ENCODE data around the gene AMH.
"Not testable (repeated sequence)": the region's sequence is repeated elsewhere in the genome, so short reads cannot be mapped to it uniquely, and the experiment has no call there.

AMH gene

DNA sequence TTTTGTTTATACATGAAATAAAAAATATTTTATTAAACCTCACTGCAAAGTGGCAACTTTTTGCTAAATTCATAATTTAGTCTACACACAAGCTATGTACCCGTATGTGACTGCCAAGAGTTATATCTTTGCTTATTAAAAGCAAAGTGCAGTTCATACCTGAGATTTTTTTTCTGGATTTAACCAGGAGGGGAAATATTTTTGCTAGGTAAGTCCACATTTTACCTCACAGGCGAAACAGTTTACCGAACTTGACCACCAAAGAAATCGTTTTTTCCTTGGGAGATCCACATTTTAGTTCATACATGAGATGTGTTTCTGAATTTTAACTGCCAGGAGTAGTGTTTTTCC is 19.3 kb downstream of the AMH start:
- in situ Hi-C loops (cut with MboI; ENCODE audit: low sequenced_read_pairs) = no loop called here

DNA sequence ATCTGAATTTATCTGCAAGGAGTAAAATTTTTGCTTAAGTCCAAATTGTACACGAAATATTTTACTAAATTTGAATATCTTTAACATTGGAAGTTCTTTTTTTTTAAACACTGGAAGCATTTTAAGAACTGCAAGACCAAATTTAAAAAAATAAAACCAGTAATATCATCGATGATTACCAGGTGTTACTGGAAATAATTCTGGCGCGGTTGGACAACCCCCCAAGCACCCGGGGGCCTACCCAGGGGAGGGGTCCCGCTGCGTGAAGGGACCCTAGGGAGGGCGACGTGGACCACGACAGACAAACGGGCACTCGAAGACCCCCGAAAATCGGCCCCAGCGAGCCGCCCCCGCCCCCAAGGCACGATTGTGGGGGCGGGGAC is 19.7 kb downstream of the AMH start:
- in situ Hi-C loops (cut with MboI; ENCODE audit: low sequenced_read_pairs) = no loop called here

DNA sequence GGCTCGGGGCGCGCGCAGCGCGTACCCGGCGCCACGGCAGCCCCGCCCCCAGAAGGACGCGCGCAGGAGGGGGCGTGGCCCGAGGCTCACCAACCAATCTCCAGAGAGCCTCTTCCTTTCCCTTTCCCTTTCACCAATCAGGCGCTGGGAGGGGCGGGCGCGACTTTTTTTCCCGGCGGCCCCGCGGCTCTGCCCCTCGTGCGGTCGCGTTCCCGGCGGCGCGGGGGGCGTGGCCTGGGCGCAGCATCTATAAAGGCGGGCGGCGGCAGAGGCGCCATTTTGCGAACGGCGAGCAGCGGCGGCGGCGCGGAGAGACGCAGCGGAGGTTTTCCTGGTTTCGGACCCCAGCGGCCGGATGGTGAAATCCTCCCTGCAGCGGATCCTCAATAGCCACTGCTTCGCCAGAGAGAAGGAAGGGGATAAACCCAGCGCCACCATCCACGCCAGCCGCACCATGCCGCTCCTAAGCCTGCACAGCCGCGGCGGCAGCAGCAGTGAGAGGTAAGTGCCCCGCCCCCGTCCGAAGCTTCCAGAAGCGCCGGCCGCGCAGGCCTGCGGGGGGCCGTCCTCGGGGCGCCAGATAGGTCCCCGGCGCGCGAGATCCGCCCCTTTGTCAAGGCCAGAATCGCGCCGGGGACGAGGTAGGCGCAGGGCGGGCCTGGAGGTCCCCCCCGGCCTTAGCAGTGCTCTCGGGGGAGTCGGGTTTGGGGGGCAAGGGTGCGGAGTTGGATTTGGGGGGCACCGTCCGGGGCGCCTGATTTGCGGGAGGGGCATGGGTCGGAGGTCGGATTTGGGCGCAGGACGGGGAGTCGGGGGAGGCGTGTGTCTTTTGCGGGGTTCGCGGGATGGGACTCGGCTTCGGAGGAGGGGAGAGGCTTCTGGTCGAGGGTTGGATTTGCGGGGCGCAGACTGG is 20.4 kb downstream of the AMH start:
- in situ Hi-C loops (cut with MboI; ENCODE audit: low sequenced_read_pairs) = no loop called here

- in situ Hi-C loops (cut with MboI; ENCODE audit: low sequenced_read_pairs) = no loop called here
These were observed 21.0 kb downstream of the AMH start for GRCh38 chr19:2270157-2270422.

- in situ Hi-C loops (cut with MboI; ENCODE audit: low sequenced_read_pairs) = no loop called here
These were observed 21.5 kb downstream of the AMH start for GRCh38 chr19:2270423-2271233.

DNA sequence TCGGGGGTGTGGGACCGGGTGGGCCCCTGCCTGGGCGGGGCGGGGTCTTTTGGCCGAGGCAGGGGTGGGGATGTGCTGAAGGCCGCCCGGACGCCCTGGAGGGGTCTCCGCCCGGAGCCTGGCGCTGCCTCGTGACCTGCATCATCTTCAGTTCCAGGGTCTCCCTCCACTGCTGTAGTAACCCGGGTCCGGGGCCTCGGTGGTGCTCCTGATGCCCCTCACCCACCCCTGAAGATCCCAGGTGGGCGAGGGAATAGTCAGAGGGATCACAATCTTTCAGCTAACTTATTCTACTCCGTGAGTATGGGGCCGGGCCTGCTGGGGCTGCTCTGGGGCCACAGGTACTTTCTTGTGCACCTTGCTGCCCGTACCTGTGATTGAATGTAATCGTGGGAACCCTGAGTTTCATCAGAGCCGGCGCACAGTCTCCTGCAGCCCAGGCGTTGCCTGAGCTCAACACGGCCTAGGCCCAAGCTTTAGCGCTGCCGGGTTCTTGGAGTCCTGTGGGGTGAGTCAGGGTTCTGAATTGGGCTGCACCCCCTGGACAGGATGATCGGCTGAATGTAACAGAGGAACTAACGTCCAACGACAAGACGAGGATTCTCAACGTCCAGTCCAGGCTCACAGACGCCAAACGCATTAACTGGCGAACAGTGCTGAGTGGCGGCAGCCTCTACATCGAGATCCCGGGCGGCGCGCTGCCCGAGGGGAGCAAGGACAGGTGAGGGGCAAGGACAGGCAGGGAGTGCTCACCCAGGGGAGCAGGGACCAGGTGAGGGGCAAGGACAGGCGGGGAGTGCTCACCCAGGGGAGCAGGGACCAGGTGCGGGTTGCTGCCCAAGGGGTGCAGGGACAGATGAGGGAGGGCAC is 22.3 kb downstream of the AMH start:
- in situ Hi-C loops (cut with MboI; ENCODE audit: low sequenced_read_pairs) = no loop called here

DNA sequence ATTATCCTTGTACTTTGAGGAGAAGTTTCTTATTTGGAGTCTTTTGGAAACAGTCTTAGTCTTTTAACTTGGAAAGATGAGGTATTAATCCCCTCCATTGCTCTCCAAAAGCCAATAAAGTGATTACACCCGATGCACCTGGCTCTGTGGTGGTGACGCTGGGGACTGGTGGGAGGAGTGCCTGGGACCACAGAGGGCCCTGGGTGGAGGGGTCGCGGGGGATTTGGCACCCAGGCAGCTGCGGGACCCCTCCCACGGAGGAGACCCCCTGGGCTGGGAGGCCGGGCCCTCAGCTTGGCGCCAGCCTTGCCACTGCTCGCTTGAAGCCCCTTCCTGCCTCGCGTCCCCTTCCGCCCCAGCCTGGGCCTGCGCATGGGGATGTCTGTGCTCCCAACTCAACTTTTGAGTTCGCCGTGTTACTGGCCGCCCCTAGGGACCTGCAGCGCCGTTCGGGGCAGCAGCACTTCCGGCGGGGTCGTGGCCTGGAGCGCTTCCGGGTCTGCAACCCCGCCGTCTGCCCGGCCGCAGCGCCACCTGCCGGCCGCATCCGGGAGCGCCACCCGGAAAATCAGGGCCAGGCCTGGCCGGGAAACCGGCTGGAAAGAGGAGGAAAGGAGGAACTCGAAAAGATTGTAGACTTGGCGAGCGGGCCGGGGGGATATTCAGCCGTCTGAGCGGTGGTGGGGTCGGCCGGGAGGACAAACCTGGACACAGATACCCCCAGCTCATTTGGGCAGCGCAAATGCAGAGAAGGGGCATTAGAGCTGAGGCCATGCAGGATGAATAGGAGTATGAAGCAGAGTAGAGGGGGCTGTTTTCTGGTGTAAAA is 24.4 kb downstream of the AMH start:
- in situ Hi-C loops (cut with MboI; ENCODE audit: low sequenced_read_pairs) = no loop called here

GRCh38 chr19:2274185-2274711 is 25.1 kb downstream of the AMH start:
- in situ Hi-C loops (cut with MboI; ENCODE audit: low sequenced_read_pairs) = no loop called here

- in situ Hi-C loops (cut with MboI; ENCODE audit: low sequenced_read_pairs) = no loop called here
These were observed 25.9 kb downstream of the AMH start for GRCh38 chr19:2274931-2275535.

GRCh38 chr19:2275588-2276428 is 26.7 kb downstream of the AMH start:
- in situ Hi-C loops (cut with MboI; ENCODE audit: low sequenced_read_pairs) = no loop called here

DNA sequence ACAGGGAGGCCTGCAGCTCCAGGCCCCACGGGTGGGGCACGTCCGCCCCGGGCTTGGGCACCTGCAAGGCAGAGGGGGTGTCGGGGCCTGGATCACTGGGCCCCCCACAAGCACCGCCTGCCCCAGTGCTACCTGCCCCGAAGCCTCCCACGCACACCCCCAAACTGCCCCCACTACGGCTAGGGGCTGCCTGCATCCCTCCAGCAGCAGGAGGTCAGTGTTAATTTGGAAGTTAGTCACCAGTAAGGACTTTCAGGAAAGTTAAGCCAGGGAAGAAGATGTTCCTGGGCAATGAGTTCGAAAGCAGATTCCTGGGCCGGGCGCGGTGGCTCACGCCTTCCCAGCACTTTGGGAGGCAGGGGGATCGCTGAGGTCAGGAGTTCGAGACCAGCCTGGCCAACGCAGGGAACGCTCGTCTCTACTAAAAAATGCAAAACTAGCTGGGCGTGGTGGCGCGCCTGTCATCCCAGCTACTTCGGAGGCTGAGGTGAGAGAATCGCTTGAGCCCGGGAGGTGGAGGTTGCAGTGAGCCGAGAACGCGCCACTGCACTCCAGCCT is 27.4 kb downstream of the AMH start:
- in situ Hi-C loops (cut with MboI; ENCODE audit: low sequenced_read_pairs) = no loop called here

DNA sequence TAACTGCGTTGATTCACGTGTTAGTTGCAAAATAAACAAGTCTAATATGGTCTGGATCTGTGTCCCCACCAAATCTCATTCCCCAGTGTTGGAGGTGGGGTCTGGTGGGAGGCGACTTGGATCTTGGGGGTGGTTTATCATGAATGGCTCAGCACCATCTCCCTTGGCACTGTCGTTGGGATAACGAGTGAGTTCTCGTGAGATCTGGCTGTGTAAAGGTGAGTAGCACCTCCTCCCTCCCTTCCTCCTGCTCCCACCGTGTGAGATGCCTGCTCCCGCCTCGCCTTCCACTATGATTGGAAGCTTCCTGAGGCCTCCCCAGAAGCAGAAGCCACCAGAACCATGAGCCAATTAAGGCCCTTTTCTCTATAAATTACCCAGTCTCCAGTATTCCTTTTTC is 28.0 kb downstream of the AMH start:
- in situ Hi-C loops (cut with MboI; ENCODE audit: low sequenced_read_pairs) = no loop called here

GRCh38 chr19:2278459-2279158 is 29.5 kb downstream of the AMH start:
- in situ Hi-C loops (cut with MboI; ENCODE audit: low sequenced_read_pairs) = no loop called here

GRCh38 chr19:2280633-2281264 is 31.6 kb downstream of the AMH start:
- in situ Hi-C loops (cut with MboI; ENCODE audit: low sequenced_read_pairs) = no loop called here

- in situ Hi-C loops (cut with MboI; ENCODE audit: low sequenced_read_pairs) = not testable (repeated sequence)
These were observed 32.3 kb downstream of the AMH start for GRCh38 chr19:2281265-2282061.

DNA sequence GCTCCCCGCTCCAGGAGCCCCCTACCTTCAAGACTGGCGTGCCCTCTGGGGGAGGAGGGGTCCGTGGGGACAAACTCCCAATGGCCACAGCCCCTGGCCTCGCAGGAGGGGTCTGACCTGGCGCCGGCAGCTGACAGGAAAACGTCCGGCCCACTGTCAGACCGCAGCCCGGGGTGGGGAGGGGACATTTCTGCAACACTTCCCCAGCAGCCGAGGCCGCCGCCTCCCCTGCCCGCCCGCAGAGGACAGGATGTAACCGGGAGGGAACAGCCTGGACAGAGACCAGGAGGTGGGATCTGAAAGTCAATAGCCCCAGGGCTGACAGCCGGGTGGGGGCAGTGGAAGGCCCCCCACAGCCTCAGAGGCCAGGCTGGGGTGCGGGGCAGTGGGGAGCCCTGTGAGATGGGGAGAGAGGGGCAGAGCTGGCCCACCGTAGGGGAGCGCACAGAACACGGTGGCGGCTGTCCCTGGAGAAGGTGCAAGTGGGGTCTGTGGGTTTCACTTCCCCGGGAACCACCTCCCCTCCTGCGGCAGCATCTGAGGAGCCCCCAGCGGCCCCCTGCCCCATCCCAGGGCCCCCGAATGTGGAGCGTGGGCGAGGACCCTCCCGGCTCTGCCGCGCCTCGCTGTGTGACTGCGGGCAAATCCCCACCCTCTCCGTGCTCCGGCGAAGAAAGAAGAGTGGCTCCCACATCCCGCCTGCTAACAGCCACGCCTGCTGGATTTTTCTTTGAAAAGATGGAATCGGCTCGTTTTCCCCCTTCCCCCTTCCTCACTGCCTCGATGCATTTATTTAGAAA is 33.1 kb downstream of the AMH start, which contains the start of gene PEAK3:
Gene PEAK3, minus strand, starts transcription at position 114 of the 800 bp plus-strand sequence. CDS start 1,244 bp downstream, outside the sequence.
- in situ Hi-C loops (cut with MboI; ENCODE audit: low sequenced_read_pairs) = no loop called here
